ENCODE data around the gene PEX11B. TPM values are rescaled to one million over a fixed set of nuclear protein-coding genes. Genes with fewer than 3 reads are reported as not detected.

Gene PEX11B
- total RNA-seq, 2 donors from 2014 or later, result 12.9 to 16.0 TPM

DNA sequence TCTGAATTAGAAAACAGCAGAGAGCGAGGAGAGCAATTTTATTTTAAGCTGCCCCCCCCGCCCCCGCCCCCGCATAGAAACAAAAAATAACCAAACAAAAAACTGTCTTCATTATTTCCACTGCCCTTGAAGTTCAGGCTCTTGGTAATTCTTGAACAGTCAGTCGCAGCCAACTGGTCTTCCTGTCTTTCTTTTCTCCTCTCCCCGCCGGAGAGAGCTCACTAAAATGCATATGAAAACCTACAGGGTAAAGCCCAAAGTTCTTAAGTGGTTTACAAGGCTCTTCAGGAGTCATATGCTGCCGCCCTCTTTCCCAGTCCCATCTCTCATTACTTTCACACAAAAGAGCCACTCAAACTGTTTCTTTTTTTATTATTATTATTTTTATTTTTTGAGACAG is 31.7 kb downstream of the PEX11B start:
- Histone ChIP-seq H3K9ac (ENCODE audit: extremely low read depth, low read length, poor library complexity, severe bottlenecking) (no peak overlapping the region), H3K9me3 (ENCODE audit: control insufficient read depth, low read length) (no peaks in the 10 kb centered on the region), H3K4me1 (ENCODE audit: control insufficient read depth, insufficient read depth, low read length) (no peaks in the 10 kb centered on the region), H3K27me3 (ENCODE audit: control insufficient read depth, insufficient read depth, low read length, poor library complexity, severe bottlenecking) (peaks cover 33% of the 10 kb centered on the region), H3K27ac (ENCODE audit: low read depth, low read length) (no peak overlapping the region), H3K36me3 (ENCODE audit: control insufficient read depth, insufficient read depth, low read length) (no peaks in the 10 kb centered on the region), H3K4me3 (ENCODE audit: low read length) (no peak overlapping the region)
- peaks cover 23% of the 10 kb centered on the region for H3K4me1 Mint-ChIP-seq
- H3K4me3 Mint-ChIP-seq, result peak overlapping the region; percentile 67
- WGBS, 2 experiments (ENCODE audit: insufficient coverage in 1 of 2, insufficient read length in 1 of 2), result 52 to 72% methylated on average over 5 to 8 of the region's 8 CpGs
- no peak overlapping the region for H3K27ac Mint-ChIP-seq
- H3K36me3 Mint-ChIP-seq (ENCODE audit: low read depth), result no peaks in the 10 kb centered on the region
- no peak for DNase-seq
- H3K9me3 Mint-ChIP-seq, result no peaks in the 10 kb centered on the region
- TF ChIP-seq, protein P1, sequence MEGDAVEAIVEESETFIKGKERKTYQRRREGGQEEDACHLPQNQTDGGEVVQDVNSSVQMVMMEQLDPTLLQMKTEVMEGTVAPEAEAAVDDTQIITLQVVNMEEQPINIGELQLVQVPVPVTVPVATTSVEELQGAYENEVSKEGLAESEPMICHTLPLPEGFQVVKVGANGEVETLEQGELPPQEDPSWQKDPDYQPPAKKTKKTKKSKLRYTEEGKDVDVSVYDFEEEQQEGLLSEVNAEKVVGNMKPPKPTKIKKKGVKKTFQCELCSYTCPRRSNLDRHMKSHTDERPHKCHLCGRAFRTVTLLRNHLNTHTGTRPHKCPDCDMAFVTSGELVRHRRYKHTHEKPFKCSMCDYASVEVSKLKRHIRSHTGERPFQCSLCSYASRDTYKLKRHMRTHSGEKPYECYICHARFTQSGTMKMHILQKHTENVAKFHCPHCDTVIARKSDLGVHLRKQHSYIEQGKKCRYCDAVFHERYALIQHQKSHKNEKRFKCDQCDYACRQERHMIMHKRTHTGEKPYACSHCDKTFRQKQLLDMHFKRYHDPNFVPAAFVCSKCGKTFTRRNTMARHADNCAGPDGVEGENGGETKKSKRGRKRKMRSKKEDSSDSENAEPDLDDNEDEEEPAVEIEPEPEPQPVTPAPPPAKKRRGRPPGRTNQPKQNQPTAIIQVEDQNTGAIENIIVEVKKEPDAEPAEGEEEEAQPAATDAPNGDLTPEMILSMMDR (conservative IDR thresholded peaks at IDR 0.05), result no peak
- H3K27me3 Mint-ChIP-seq (ENCODE audit: insufficient read depth), result peaks cover 36% of the 10 kb centered on the region

DNA sequence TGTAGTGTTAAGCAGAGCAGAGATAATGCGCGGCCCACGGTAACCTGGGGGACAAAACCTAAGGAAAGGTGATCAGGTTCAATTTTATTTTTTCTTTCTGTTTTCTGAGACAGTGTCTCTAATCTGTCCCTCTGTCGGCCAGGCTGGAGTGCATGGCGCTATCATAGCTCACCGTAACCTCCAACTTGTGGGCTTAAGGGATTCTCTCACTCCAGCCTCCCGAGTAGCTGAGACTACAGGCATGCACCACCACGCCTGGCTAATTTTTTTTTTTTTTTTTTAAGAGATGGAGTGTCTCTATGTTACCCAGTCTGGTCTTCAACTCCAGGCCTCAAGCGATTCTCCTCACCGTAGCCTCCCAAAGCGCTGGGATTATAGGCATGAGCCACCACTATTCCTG is 32.1 kb downstream of the PEX11B start:
- 73 to 90% methylated on average over 5 to 11 of the region's 11 CpGs for WGBS, 2 experiments (ENCODE audit: insufficient coverage in 1 of 2, insufficient read length in 1 of 2)
- no peaks in the 10 kb centered on the region for H3K9me3 Mint-ChIP-seq

DNA sequence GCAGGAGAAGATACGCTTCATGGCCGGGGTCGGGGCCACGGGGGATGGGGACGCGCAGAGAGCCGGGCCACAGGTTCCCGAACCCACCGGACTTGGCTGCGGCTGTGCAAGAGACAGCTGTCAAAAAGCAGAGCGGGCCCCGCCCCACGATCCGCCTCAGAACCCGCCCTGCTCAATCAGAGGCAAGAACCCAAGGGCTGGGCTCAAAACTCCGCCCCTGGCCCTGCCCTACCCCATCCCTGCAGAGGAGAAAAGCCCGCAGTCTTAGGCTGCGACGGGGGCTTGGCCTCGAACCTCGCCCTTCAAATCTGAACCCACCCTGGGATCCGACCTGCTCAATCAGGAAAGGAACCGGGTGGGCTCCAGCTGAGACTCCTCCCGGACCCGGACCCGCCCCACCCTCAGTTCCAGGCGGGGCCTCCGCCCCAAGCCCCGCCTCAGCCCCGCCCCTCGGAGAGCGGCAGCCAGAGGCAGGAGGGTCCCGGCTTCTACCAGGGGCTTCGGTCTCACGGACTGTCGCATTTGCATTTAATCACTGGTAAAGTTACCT is 32.7 kb downstream of the PEX11B start, which contains the start of gene ANKRD35:
Gene ANKRD35 (minus strand): TSS at position 129 of the 550 bp plus-strand sequence. CDS start 108 bp downstream, at position 21.
- no peak within 1 kb of the TSS for H3K9ac ChIP-seq (ENCODE audit: extremely low read depth, low read length, poor library complexity, severe bottlenecking)

More for the DNA sequence above, 32.1 kb downstream of the PEX11B start:
- H3K27ac ChIP-seq (ENCODE audit: low read depth, low read length), result no peak overlapping the region
- no peak overlapping the region for H3K27ac Mint-ChIP-seq
- no peaks in the 10 kb centered on the region for H3K36me3 Mint-ChIP-seq (ENCODE audit: low read depth)
- peaks cover 38% of the 10 kb centered on the region for H3K27me3 Mint-ChIP-seq (ENCODE audit: insufficient read depth)
- H3K4me1 ChIP-seq (ENCODE audit: control insufficient read depth, insufficient read depth, low read length), result no peaks in the 10 kb centered on the region
- no peaks in the 10 kb centered on the region for H3K36me3 ChIP-seq (ENCODE audit: control insufficient read depth, insufficient read depth, low read length)
- no peak for DNase-seq
- TF ChIP-seq, protein P1 (conservative IDR thresholded peaks at IDR 0.05), result no peak
- H3K4me1 Mint-ChIP-seq, result peaks cover 21% of the 10 kb centered on the region
- peak overlapping the region; percentile 81 for H3K4me3 ChIP-seq (ENCODE audit: low read length)
- no peak overlapping the region for H3K9ac ChIP-seq (ENCODE audit: extremely low read depth, low read length, poor library complexity, severe bottlenecking)
- peak overlapping the region; percentile 67 for H3K4me3 Mint-ChIP-seq
- no peaks in the 10 kb centered on the region for H3K9me3 ChIP-seq (ENCODE audit: control insufficient read depth, low read length)
- peaks cover 33% of the 10 kb centered on the region for H3K27me3 ChIP-seq (ENCODE audit: control insufficient read depth, insufficient read depth, low read length, poor library complexity, severe bottlenecking)

More for the DNA sequence above, 32.7 kb downstream of the PEX11B start, which contains the start of gene ANKRD35:
- Mint-ChIP-seq H3K4me3 (peak within 1 kb of the TSS; percentile 67), H3K4me1 (peaks cover 15% of the 10 kb centered on the region), H3K9me3 (no peaks in the 10 kb centered on the region), H3K36me3 (ENCODE audit: low read depth) (no peaks in the 10 kb centered on the region), H3K27me3 (ENCODE audit: insufficient read depth) (peaks cover 41% of the 10 kb centered on the region), H3K27ac (no peak within 1 kb of the TSS)
- Histone ChIP-seq H3K36me3 (ENCODE audit: control insufficient read depth, insufficient read depth, low read length) (no peaks in the 10 kb centered on the region), H3K4me1 (ENCODE audit: control insufficient read depth, insufficient read depth, low read length) (no peaks in the 10 kb centered on the region), H3K4me3 (ENCODE audit: low read length) (peak within 1 kb of the TSS; percentile 81), H3K27me3 (ENCODE audit: control insufficient read depth, insufficient read depth, low read length, poor library complexity, severe bottlenecking) (peaks cover 33% of the 10 kb centered on the region), H3K9me3 (ENCODE audit: control insufficient read depth, low read length) (no peaks in the 10 kb centered on the region), H3K27ac (ENCODE audit: low read depth, low read length) (no peak within 1 kb of the TSS)
- 1 to 2% methylated on average over 9 to 36 of the region's 36 CpGs for WGBS, 2 experiments (ENCODE audit: insufficient coverage in 1 of 2, insufficient read length in 1 of 2)
- peak; percentile 95 for DNase-seq
- TF ChIP-seq, protein P1 (conservative IDR thresholded peaks at IDR 0.05), result no peak
